Lower leg skin (tissue), 4 donors: ENCODE results near the gene PCARE. TPM values are rescaled to one million over a fixed set of nuclear protein-coding genes. Genes with fewer than 3 reads are reported as not detected.

Experiments used
- DNase-seq, 2 donors: peaks; one replicate each; pipeline ENCODE4 v3.0.0-alpha.2; 2019; ENCODE audit warnings: low spot score in 2 of 2
- H3K4me3 ChIP-seq: fragments of 200-600 bp; sonication (generic); 2 replicates; pipeline ENCODE4 v1.5.1; 2017; ENCODE audit warnings: mild to moderate bottlenecking, low read depth; ENCODE audit not compliant: poor library complexity, severe bottlenecking
- CTCF ChIP-seq, 3 donors: fragments of 450-650 bp; IDR thresholded peaks; one replicate each; pipeline ENCODE4 v1.5.1; 2016; ENCODE audit warnings: antibody characterized with exemption in 3 of 3, mild to moderate bottlenecking in 3 of 3, moderate library complexity in 2 of 3
- POLR2A ChIP-seq, 2 donors: fragments of 450-650 bp; IDR thresholded peaks; one replicate each; pipeline ENCODE4 v1.6.1; 2016 to 2017; ENCODE audit warnings: antibody characterized with exemption in 2 of 2, mild to moderate bottlenecking in 1 of 2, moderate library complexity in 1 of 2
- WGBS, 2 donors: methylation state at CpG; one replicate each; pipeline ENCODE4 v1.1.5; 2018; 5-methylcytosine and 5-hydroxymethylcytosine counted together
- intact Hi-C: fragments of 100-400 bp; cut with DNase I; formaldehyde crosslinking; loops from one replicate; pipeline ENCODE4 v1.15.0; 2023; ENCODE audit warnings: low total_unique reads
- total RNA-seq, 4 donors: library from RNA; depleted of rRNA; stranded (reverse); fragments of >200 nt; gene quantifications; one replicate each; pipeline ENCODE4 v1.1.0, GENCODE V29; 2016

Gene PCARE
- total RNA-seq, 4 donors from 2014 or later: 0.02 to 0.13 TPM; not detected in 2

- DNase-seq: no peak
- 72% methylated on average over 11 of the region's 11 CpGs for WGBS, 2 donors
- no peak overlapping the region for H3K4me3 ChIP-seq
- intact Hi-C loops: no loop called here
- TF ChIP-seq POLR2A (IDR thresholded peaks at IDR 0.05): no peak
- TF ChIP-seq CTCF (IDR thresholded peaks at IDR 0.05): no peak
Measured at GRCh38 chr2:29013057-29013780, 61.1 kb downstream of the PCARE start.

- intact Hi-C loops: no loop called here
- DNase-seq: no peak
- 51 to 68% methylated on average over 5 to 9 of the region's 9 CpGs for WGBS, 2 donors
- no peak overlapping the region for H3K4me3 ChIP-seq
- TF ChIP-seq CTCF (IDR thresholded peaks at IDR 0.05) (no peak), POLR2A (IDR thresholded peaks at IDR 0.05) (no peak)
Measured at GRCh38 chr2:29012211-29012681, 62.1 kb downstream of the PCARE start.

Other genes starting within 250 kb of the PCARE start
- gene TRMT61B, start 204.2 kb downstream of the PCARE start, total RNA-seq: 10 to 100 TPM in 2 of 4 donors, 1 to 10 TPM in 2; 7.9 to 19.9 (median 10.2) TPM
- 10 to 100 TPM; 40.8 to 65.5 (median 43.2) TPM for gene WDR43, start 179.9 kb downstream of the PCARE start, total RNA-seq
- 1 to 10 TPM in 3 of 4 donors, under 1 TPM in 1; 0.17 to 5.1 (median 1.7) TPM for gene TOGARAM2, start 93.2 kb downstream of the PCARE start, total RNA-seq
- 10 to 100 TPM; 50.6 to 82.2 (median 58.1) TPM for gene CLIP4, start 40.9 kb upstream of the PCARE start, total RNA-seq